AG04450 (cell line): Measurements from ENCODE around the gene TADA2B. TPM values are rescaled to one million over a fixed set of nuclear protein-coding genes. Genes with fewer than 3 reads are reported as not detected.

ENCODE experiments used
- CTCF ChIA-PET: fragments of 300-600, 350-600 bp; formaldehyde crosslinking; extraction: SDS; loops from one replicate; lab custom pipeline; 2022; ENCODE audit warnings: antibody characterized with exemption, inconsistent platforms; lab: Charles Lee
- POLR2A ChIA-PET: fragments of 350-600 bp; formaldehyde crosslinking; extraction: SDS; loops from one replicate; lab custom pipeline; 2021; ENCODE audit warnings: antibody characterized with exemption, inconsistent platforms; lab: Yijun Ruan, JAX
- DNase-seq: peaks from one replicate; pipeline ENCODE4 v3.0.0-alpha.2; 2011; ENCODE audit warnings: low read depth, low spot score
- H3K27ac ChIP-seq: one replicate; pipeline ENCODE4 v1.5.1; 2012; ENCODE audit warnings: low read depth, low read length, control low read depth
- H3K27me3 ChIP-seq: one replicate; pipeline ENCODE4 v1.6.0; 2012; ENCODE audit warnings: low read length; ENCODE audit not compliant: control insufficient read depth, insufficient read depth
- H3K4me3 ChIP-seq: 2 replicates; pipeline ENCODE4 v1.5.1; 2011; ENCODE audit warnings: mild to moderate bottlenecking, low read depth, low read length, control low read depth
- H3K9me3 ChIP-seq: 2 replicates; pipeline ENCODE4 v1.5.1; 2012; ENCODE audit warnings: low read length; ENCODE audit not compliant: control insufficient read depth, insufficient read depth
- CTCF ChIP-seq: IDR thresholded peaks from 2 replicates; pipeline ENCODE4 v1.5.1; 2011; ENCODE audit warnings: low read depth, low read length, control low read depth, inconsistent platforms
- polyA plus RNA-seq: library from polyadenylated mRNA; depleted of rRNA; stranded (reverse); fragments of >200 nt; gene quantifications from 2 replicates; pipeline ENCODE4 v1.2.3, GENCODE V29; 2011

Gene TADA2B
- polyA plus RNA-seq, 1 experiment, result 6.4 TPM

GRCh38 chr4:7013175-7013574 is 30.0 kb upstream of the TADA2B start:
- no peak for TF ChIP-seq CTCF
- Histone ChIP-seq H3K27ac (no peak overlapping the region), H3K9me3 (no peaks in the 10 kb centered on the region), H3K27me3 (no peaks in the 10 kb centered on the region), H3K4me3 (no peak overlapping the region)
- CTCF ChIA-PET, result interaction anchor here (1.3 kb wide), 1 partner anchor 39 kb away, joined by 4 read pairs; no protein-coding TSS in a partner anchor
- POLR2A ChIA-PET, result interaction anchor here (0.7 kb wide), 1 partner anchor 15 kb away, joined by 3 read pairs; no protein-coding TSS in a partner anchor
- DNase-seq, result no peak

- no peaks in the 10 kb centered on the region for H3K27me3 ChIP-seq
- no peak for TF ChIP-seq CTCF
- H3K9me3 ChIP-seq, result no peaks in the 10 kb centered on the region
- no peak overlapping the region for H3K27ac ChIP-seq
- ChIA-PET CTCF (no interaction called here), POLR2A (no interaction called here)
- H3K4me3 ChIP-seq, result no peak overlapping the region
- DNase-seq, result no peak
These were observed 28.4 kb upstream of the TADA2B start for GRCh38 chr4:7014815-7015214.

- Histone ChIP-seq H3K9me3 (no peaks in the 10 kb centered on the region), H3K27ac (no peak overlapping the region), H3K4me3 (no peak overlapping the region), H3K27me3 (no peaks in the 10 kb centered on the region)
- DNase-seq, result no peak
- ChIA-PET CTCF (no interaction called here), POLR2A (no interaction called here)
- TF ChIP-seq CTCF, result no peak
These were observed 27.7 kb upstream of the TADA2B start for GRCh38 chr4:7015383-7016035.

- Histone ChIP-seq H3K27ac (no peak overlapping the region), H3K4me3 (no peak overlapping the region), H3K27me3 (no peaks in the 10 kb centered on the region), H3K9me3 (no peaks in the 10 kb centered on the region)
- no peak for TF ChIP-seq CTCF
- ChIA-PET POLR2A (no interaction called here), CTCF (no interaction called here)
- no peak for DNase-seq
These were observed 27.1 kb upstream of the TADA2B start for GRCh38 chr4:7016086-7016485.

GRCh38 chr4:7016512-7016911 is 26.7 kb upstream of the TADA2B start:
- Histone ChIP-seq H3K9me3 (no peaks in the 10 kb centered on the region), H3K27ac (no peak overlapping the region), H3K27me3 (no peaks in the 10 kb centered on the region), H3K4me3 (no peak overlapping the region)
- CTCF ChIA-PET, result no interaction called here
- DNase-seq, result no peak
- POLR2A ChIA-PET, result no interaction called here
- TF ChIP-seq CTCF, result no peak
